Measurements from ENCODE around the gene MPPED1.

The MPPED1 gene

GRCh38 chr22:43535336-43535735 is 123.5 kb downstream of the MPPED1 start:
- DNase-seq (ENCODE audit: low spot score): no peak
- TF ChIP-seq CTCF (IDR thresholded peaks at IDR 0.05): no peak
- H3K4me3 ChIP-seq: no peak overlapping the region
- H3K27ac ChIP-seq: no peak overlapping the region

- no peak overlapping the region for H3K4me3 ChIP-seq
- no peak overlapping the region for H3K27ac ChIP-seq
- TF ChIP-seq CTCF (IDR thresholded peaks at IDR 0.05): no peak
- no peak for DNase-seq (ENCODE audit: low spot score)
Measured at GRCh38 chr22:43535741-43536140, 123.9 kb downstream of the MPPED1 start.

GRCh38 chr22:43537019-43537585 is 125.3 kb downstream of the MPPED1 start:
- Histone ChIP-seq H3K27ac (no peak overlapping the region), H3K4me3 (no peak overlapping the region)
- no peak for DNase-seq (ENCODE audit: low spot score)
- no peak for TF ChIP-seq CTCF (IDR thresholded peaks at IDR 0.05)

DNA sequence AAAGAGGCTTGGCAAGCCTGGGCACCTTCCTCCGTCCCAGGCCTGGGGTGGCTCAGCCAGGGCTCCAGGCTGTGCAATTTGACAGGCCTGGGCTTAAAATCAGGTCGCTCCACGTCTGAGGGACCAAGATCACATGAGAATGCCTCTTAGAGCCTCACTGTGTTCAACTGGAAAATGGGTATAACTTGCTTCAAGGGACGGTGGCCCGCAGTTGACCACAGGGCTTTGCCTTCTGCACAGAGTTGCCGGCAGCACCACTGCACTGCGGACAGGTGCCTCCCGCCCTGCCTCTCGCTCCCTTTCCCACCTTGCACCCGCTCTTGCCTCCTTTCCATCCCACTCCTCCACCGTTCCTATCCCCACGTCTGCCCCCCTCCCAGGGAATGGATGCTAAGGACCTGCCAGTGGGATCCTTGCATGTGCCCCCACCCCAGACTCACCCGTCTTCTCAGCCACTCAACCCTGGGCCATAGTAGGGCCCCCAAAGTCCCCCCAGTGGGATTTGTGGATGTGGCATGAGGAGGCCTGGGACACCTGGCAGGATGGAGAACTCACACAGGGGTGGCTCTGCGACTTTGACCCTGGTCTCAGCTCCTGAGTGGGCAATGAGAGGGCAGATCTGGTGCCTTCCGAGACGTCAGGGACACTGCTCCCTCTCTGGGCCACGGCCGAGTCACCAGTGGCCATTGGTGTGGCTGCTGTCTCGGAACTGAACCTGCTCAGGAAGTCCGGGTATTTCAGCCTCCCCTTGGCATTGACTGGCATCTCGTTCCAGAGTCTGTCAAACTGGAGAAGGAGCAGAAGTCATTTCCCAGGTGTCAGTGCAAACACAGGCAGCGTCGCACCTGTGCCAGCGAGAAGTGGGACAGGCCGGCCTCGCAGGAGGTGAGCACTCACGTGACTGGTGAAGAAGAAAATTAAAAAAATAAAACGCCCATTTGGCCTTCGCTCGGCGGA is 128.0 kb downstream of the MPPED1 start:
- no peak for TF ChIP-seq CTCF (IDR thresholded peaks at IDR 0.05)
- H3K4me3 ChIP-seq: no peak overlapping the region
- H3K27ac ChIP-seq: no peak overlapping the region
- no peak for DNase-seq (ENCODE audit: low spot score)

GRCh38 chr22:43540529-43540923 is 128.7 kb downstream of the MPPED1 start:
- Histone ChIP-seq H3K27ac (no peak overlapping the region), H3K4me3 (no peak overlapping the region)
- DNase-seq (ENCODE audit: low spot score): no peak
- no peak for TF ChIP-seq CTCF (IDR thresholded peaks at IDR 0.05)

- no peak for TF ChIP-seq CTCF (IDR thresholded peaks at IDR 0.05)
- no peak for DNase-seq (ENCODE audit: low spot score)
Measured at GRCh38 chr22:43541022-43541421, 129.2 kb downstream of the MPPED1 start.

More at GRCh38 chr22:43541022-43541421, 129.2 kb downstream of the MPPED1 start:
- Histone ChIP-seq H3K4me3 (no peak overlapping the region), H3K27ac (no peak overlapping the region)

Data from coronary artery (tissue), 2 donors.